GM21390 (cell line): ENCODE measurements around the gene GAPDHS.

ENCODE experiments used
- ATAC-seq: cut with Tn5 transposase; IDR thresholded peaks from one replicate; pipeline ENCODE4 v1.9.1; 2021; ENCODE audit not compliant: unreplicated experiment

GAPDHS gene

GRCh38 chr19:35509861-35510625 lies 23.2 kb upstream of the GAPDHS start:
- ATAC-seq: no peak

- ATAC-seq: no peak
These were observed 22.7 kb upstream of the GAPDHS start for GRCh38 chr19:35510626-35510964.

GRCh38 chr19:35511337-35511736 lies 21.9 kb upstream of the GAPDHS start:
- no peak for ATAC-seq

- ATAC-seq: no peak
These were observed 20.2 kb upstream of the GAPDHS start for GRCh38 chr19:35512831-35513627.

GRCh38 chr19:35513628-35514281 lies 19.5 kb upstream of the GAPDHS start, which contains the start of gene DMKN:
DMKN (minus strand) TSS chr19:35513649; CDS start chr19:35513475, 174 bp downstream.
- ATAC-seq: no peak

GRCh38 chr19:35514282-35514809 lies 18.9 kb upstream of the GAPDHS start:
- no peak for ATAC-seq

- ATAC-seq: no peak
These were observed 16.9 kb upstream of the GAPDHS start for GRCh38 chr19:35516310-35516709.

- no peak for ATAC-seq
These were observed 15.9 kb upstream of the GAPDHS start for GRCh38 chr19:35517342-35517741.

GRCh38 chr19:35518313-35518712 lies 14.9 kb upstream of the GAPDHS start:
- no peak for ATAC-seq

- ATAC-seq: no peak
These were observed 14.0 kb upstream of the GAPDHS start for GRCh38 chr19:35519291-35519690.

- no peak for ATAC-seq
These were observed 12.0 kb upstream of the GAPDHS start for GRCh38 chr19:35521124-35521743.

- no peak for ATAC-seq
These were observed 10.4 kb upstream of the GAPDHS start for GRCh38 chr19:35522745-35523327.

- no peak for ATAC-seq
These were observed 8.9 kb upstream of the GAPDHS start for GRCh38 chr19:35524181-35524837.

- no peak for ATAC-seq
These were observed 7.4 kb upstream of the GAPDHS start for GRCh38 chr19:35525873-35526272.

- ATAC-seq: no peak
These were observed 4.8 kb upstream of the GAPDHS start, which contains the start of gene SBSN for GRCh38 chr19:35528218-35529038. SBSN (minus strand) TSS chr19:35528311; CDS start chr19:35528281, 30 bp downstream.

GRCh38 chr19:35529241-35530218 lies 3.7 kb upstream of the GAPDHS start:
- no peak for ATAC-seq

- ATAC-seq: no peak
These were observed 2.0 kb upstream of the GAPDHS start for GRCh38 chr19:35531291-35531690.

GRCh38 chr19:35533822-35534392 lies 651 bp downstream of the GAPDHS start:
- no peak for ATAC-seq
